Stimulated activated CD4-positive, alpha-beta T cell treated with anti-CD3 and anti-CD28 coated beads, Interleukin-4, amount 100 ng/mL, for 4 hours (primary cell): ENCODE data around the gene C16orf54.
"Not testable (repeated sequence)": the region's sequence is repeated elsewhere in the genome, so short reads cannot be mapped to it uniquely, and the experiment has no call there.

Experiments
- DNase-seq, 2 experiments: peaks; one replicate each; pipeline ENCODE4 v3.0.0-alpha.2; 2020

The C16orf54 gene

GRCh38 chr16:29745853-29746345 lies at the start of gene C16orf54:
Gene C16orf54, minus strand, starts transcription at chr16:29745990. Its CDS starts 1,039 bp downstream, at chr16:29744951.
- peak; percentile 58 to 80 for DNase-seq

GRCh38 chr16:29794231-29794710 lies 48.5 kb upstream of the C16orf54 start:
- DNase-seq: no peak

- not testable (repeated sequence) for DNase-seq
These were observed 47.4 kb upstream of the C16orf54 start for GRCh38 chr16:29793153-29793552.

- DNase-seq: no peak
These were observed 46.3 kb upstream of the C16orf54 start for GRCh38 chr16:29791845-29792807.

- no peak for DNase-seq
These were observed 45.4 kb upstream of the C16orf54 start for GRCh38 chr16:29790949-29791844.

- DNase-seq: peak; percentile 99 to 100
These were observed 44.6 kb upstream of the C16orf54 start, which contains the start of gene KIF22 for GRCh38 chr16:29790183-29790948. Gene KIF22, plus strand, starts transcription at chr16:29790751. Its CDS starts 9 bp downstream, at chr16:29790760.

- DNase-seq: no peak
These were observed 44.0 kb upstream of the C16orf54 start for GRCh38 chr16:29789775-29790182.

- DNase-seq: not testable (repeated sequence)
These were observed 41.4 kb upstream of the C16orf54 start for GRCh38 chr16:29787155-29787554.

GRCh38 chr16:29784901-29785500 lies 39.2 kb upstream of the C16orf54 start:
- peak; percentile 65 to 69 for DNase-seq

GRCh38 chr16:29784157-29784556 lies 38.4 kb upstream of the C16orf54 start:
- DNase-seq: peak in 1 of 2 experiments; percentile 27

- DNase-seq: not testable (repeated sequence)
These were observed 37.5 kb upstream of the C16orf54 start for GRCh38 chr16:29783094-29783953.

GRCh38 chr16:29779474-29779873 lies 33.7 kb upstream of the C16orf54 start:
- DNase-seq: no peak

GRCh38 chr16:29777576-29778350 lies 32.0 kb upstream of the C16orf54 start, which contains the start of gene ZG16:
Gene ZG16, plus strand, starts transcription at chr16:29778256. Its CDS starts 1,011 bp downstream, at chr16:29779267.
- DNase-seq: no peak

- no peak for DNase-seq
These were observed 30.1 kb upstream of the C16orf54 start for GRCh38 chr16:29775742-29776408.

- DNase-seq: no peak
These were observed 28.9 kb upstream of the C16orf54 start for GRCh38 chr16:29774730-29775129.

- not testable (repeated sequence) for DNase-seq
These were observed 26.5 kb upstream of the C16orf54 start for GRCh38 chr16:29772330-29772729.

GRCh38 chr16:29770250-29770929 lies 24.6 kb upstream of the C16orf54 start:
- DNase-seq: no peak

GRCh38 chr16:29769507-29769906 lies 23.7 kb upstream of the C16orf54 start:
- no peak for DNase-seq
